C4-2B (cell line): Measurements from ENCODE around the gene SUPT6H.

ENCODE experiments used
- H3K27ac ChIP-seq: fragments of 450-650 bp; 2 replicates; pipeline ENCODE4 v1.5.1; 2017
- ZFX ChIP-seq: fragments of 450-650 bp; IDR thresholded peaks from 2 replicates; pipeline ENCODE4 v1.6.1; 2017
- TF ChIP-seq, protein P1 (sequence below): fragments of 450-650 bp; conservative IDR thresholded peaks from 2 replicates; pipeline ENCODE4 v1.5.1; 2017; ENCODE audit warnings: mild to moderate bottlenecking

The SUPT6H gene

DNA sequence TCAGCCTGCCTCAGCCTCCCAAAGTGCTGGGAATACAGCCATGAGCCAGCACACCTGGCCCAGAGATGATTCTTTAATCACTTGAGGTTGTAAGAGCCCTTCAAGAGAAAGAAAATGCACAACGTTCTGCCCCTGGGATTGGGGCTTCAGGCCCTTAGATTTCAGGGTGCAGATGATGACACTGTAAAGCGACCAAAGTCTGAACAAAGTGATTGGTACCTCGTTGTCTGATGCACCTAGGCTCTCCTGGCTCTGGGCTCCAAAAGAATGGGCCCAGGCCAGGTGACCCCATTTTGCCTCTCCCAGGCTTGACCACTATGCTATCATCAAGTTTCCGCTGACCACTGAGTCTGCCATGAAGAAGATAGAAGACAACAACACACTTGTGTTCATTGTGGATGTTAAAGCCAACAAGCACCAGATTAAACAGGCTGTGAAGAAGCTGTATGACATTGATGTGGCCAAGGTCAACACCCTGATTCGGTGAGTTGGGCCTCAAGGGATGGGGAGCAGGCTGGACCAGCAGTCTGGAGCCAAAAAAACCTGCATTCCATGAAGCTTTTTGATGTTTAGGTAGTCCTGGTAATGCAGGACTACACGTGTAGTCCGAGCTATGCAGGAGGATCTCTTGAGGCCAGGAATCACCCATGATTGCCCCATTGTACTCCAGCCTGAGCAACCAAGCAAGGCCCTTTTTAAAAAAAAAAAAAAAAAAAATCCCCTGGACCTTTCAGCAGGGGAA lies 60.6 kb downstream of the SUPT6H start:
- peak overlapping the region; percentile 98 for H3K27ac ChIP-seq
- TF ChIP-seq, protein P1, sequence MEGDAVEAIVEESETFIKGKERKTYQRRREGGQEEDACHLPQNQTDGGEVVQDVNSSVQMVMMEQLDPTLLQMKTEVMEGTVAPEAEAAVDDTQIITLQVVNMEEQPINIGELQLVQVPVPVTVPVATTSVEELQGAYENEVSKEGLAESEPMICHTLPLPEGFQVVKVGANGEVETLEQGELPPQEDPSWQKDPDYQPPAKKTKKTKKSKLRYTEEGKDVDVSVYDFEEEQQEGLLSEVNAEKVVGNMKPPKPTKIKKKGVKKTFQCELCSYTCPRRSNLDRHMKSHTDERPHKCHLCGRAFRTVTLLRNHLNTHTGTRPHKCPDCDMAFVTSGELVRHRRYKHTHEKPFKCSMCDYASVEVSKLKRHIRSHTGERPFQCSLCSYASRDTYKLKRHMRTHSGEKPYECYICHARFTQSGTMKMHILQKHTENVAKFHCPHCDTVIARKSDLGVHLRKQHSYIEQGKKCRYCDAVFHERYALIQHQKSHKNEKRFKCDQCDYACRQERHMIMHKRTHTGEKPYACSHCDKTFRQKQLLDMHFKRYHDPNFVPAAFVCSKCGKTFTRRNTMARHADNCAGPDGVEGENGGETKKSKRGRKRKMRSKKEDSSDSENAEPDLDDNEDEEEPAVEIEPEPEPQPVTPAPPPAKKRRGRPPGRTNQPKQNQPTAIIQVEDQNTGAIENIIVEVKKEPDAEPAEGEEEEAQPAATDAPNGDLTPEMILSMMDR = no peak
- TF ChIP-seq ZFX = no peak

DNA sequence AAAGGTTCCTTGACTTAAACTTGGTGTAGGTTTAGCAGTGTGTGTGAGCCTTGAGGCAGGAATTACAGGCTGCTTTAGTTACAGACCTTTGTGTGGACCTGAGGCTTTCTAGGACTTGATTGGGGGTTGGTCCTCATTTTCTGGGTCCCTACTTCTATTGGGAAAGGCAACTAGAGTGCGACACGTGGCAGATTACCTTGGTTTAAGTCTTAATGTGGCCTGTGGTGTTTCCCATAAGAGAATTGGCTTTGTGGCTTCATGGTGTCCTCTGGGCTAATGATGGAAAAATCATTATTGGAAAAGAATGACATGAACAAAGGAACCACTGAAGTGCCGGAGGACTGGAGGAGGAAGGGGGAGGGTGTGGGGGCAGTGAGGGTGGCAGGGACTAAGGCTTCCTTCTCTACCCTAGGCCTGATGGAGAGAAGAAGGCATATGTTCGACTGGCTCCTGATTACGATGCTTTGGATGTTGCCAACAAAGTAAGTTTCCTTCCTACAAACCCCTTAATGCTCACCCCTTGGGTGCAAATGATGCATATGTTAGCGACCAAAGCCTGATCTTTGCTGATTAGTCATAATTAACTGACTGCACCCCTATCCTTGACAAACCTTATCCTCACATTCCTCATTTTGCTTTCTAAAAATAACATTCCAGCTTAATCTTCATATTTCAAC lies 61.3 kb downstream of the SUPT6H start:
- no peak for TF ChIP-seq ZFX
- TF ChIP-seq, protein P1 = no peak
- H3K27ac ChIP-seq = peak overlapping the region; percentile 98

DNA sequence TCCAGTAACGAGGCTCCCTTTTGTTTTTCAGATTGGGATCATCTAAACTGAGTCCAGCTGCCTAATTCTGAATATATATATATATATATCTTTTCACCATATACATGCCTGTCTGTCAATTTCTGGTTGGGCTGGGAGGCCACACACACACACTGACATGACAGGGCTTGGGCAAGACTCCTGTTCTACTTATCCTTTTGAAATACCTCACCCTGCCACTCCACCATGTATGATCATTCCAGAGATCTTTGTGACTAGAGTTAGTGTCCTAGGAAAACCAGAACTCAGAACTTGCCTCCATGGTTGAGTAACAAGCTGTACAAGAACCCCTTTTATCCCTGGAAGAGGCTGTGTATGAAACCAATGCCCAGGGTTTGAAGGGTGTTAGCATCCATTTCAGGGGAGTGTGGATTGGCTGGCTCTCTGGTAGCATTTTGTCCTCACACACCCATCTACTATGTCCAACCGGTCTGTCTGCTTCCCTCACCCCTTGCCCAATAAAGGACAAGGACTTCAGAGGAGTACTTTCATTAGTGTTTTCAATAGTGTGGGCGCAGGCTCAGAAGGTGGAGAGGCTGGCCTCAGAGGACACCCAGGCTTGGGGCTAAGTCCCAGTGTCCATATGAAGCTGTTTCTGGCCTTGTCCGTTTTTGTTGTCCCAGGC lies 62.0 kb downstream of the SUPT6H start:
- H3K27ac ChIP-seq = peak overlapping the region; percentile 97

DNA sequence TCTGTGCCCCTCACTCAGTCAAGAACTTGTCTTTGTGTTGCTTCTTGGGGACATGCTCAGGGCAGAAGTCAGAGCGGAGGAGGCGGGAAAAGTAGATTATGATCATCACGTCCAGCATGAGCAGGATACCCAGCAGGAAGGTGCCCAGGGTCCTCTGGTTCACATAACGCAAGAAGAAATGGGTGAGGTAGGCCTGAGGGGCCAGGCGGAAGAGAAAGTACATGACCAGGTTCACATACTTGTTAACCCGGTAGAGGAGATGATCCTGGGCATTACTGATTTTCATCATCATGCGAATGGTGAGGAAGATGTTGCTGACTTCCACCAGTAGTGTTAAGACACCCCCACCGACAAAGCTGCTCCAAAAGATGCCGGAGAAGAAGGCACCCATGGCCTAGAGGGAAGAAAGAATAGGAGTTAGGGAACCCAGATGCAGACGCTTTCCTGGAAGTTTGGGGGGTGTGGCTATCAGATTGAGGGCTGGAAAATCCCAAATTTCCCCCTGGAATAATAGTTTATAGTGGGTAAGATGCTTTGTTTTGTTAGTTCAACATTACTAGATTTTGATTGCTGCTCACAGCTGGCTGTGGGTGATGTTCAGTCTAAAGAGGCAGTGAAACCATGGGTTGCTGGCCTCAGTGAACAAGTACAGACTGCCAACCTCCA lies 62.6 kb downstream of the SUPT6H start:
- TF ChIP-seq, protein P1 = no peak
- TF ChIP-seq ZFX = no peak
- H3K27ac ChIP-seq = peak overlapping the region; percentile 97

DNA sequence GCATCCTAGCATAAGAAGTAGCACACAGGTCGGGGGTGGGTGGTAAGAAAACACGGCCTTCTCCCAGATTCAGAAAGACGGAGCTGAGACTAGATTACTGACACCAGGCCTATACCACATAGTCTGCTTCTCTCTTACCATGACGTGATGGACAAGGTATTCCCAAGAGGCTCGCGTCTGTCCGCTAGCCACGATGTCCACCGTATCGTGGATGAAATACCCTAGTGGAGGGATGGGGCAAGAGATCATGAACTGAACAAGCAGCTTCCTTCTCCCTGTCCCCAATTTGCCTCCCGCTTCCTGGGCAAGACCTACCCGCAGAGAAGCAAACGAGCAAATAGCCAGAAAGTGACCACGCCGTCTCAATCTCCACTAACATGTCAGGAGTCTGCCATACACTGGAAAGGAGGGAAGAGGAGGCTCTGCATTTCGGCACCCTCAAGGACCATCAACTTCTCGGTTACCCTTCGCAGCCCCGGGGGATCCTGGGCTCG lies 63.2 kb downstream of the SUPT6H start:
- TF ChIP-seq, protein P1 = no peak; the same call in 1 of the 2 replicates
- TF ChIP-seq ZFX = no peak
- peak overlapping the region; percentile 97 for H3K27ac ChIP-seq

DNA sequence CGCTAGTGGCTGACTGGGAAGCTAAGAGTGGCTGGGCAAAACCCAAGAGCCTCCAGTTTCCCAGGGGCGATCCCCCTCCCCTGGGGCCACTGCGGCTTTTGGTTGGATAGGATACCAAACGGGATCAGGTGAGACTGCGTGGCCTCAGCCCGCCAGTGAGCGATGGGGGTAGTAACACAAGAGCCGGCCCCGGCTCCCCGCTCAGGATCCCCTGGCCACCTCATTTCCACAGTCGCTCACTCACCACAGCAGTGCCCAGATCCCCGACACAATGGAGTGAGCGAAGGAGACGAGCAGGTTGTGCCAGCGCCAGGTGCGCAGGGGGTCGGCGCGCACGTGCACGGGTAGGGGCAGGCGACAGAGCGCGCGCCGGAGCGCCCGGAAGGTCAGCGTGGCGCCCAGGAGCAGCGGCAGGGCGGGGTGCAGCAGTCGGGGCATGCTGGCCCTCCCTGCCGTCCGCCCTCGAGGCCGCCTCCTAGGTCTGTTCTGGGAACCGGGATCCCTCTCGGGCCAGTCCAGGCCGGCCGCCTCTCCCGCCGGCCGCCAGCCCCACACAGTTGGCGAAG lies 63.7 kb downstream of the SUPT6H start:
- peak overlapping the region; percentile 97 for H3K27ac ChIP-seq
- peak; percentile 56; the same call in 1 of the 2 replicates for TF ChIP-seq ZFX
- TF ChIP-seq, protein P1 = no peak

DNA sequence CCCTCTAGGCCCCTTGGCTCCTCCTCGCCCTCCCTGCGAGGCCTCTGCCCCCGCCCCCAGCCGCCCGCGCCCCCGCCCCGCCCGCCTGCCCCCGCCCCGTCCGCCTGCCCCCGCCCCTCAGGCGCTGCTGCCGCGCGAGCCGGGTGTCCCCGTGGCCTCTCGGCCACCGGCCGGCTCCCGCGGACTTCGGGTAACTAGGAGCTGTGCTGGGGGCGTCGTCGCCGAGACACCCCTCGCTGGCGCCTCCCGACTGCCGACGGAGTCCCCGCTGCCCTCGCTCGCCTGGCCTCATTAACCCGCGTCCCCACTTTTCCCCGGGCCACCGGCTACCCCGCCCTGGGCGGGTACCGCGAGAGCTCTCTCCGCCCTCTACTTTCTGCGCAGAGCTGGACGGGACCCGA lies 64.2 kb downstream of the SUPT6H start, which contains the start of gene TLCD1:
TLCD1 (minus strand) TSS at position 8 of the 401 bp plus-strand sequence. CDS start 136 bp downstream, outside the sequence.
- TF ChIP-seq ZFX = no peak
- TF ChIP-seq, protein P1 = no peak
- peak within 1 kb of the TSS; percentile 97 for H3K27ac ChIP-seq
